Smooth muscle cell (in vitro differentiated cells): ENCODE measurements around the gene PLA2G6. TPM values are rescaled to one million over a fixed set of nuclear protein-coding genes. Genes with fewer than 3 reads are reported as not detected.

Source experiments
- DNase-seq: peaks from one replicate; lab custom pipeline; 2025; ENCODE audit not compliant: unreplicated experiment; lab: John Stamatoyannopoulos, UW
- H2AFZ ChIP-seq: fragments of 200-600 bp; sonication (generic); 2 replicates; pipeline ENCODE4 v1.6.0; 2016; ENCODE audit warnings: antibody characterized with exemption, low read depth, mild to moderate bottlenecking
- H3F3A ChIP-seq: fragments of 200-600 bp; sonication (generic); 2 replicates; pipeline ENCODE4 v1.6.0; 2017; ENCODE audit warnings: antibody characterized with exemption, low read depth
- H3K27ac ChIP-seq: fragments of 200-600 bp; sonication (generic); 2 replicates; pipeline ENCODE4 v1.5.1; 2016; ENCODE audit warnings: low read depth, mild to moderate bottlenecking
- H3K27me3 ChIP-seq: fragments of 200-600 bp; sonication (generic); 2 replicates; pipeline ENCODE4 v1.6.1; 2016; ENCODE audit warnings: low read depth, mild to moderate bottlenecking
- H3K36me3 ChIP-seq: fragments of 200-600 bp; sonication (generic); 2 replicates; pipeline ENCODE4 v1.5.1; 2016; ENCODE audit warnings: low read depth
- H3K4me1 ChIP-seq: fragments of 200-600 bp; sonication (generic); 2 replicates; pipeline ENCODE4 v1.5.1; 2016; ENCODE audit warnings: low read depth
- H3K4me2 ChIP-seq: fragments of 200-600 bp; sonication (generic); 2 replicates; pipeline ENCODE4 v1.6.0; 2016; ENCODE audit warnings: mild to moderate bottlenecking
- H3K4me3 ChIP-seq: fragments of 200-600 bp; sonication (generic); 2 replicates; pipeline ENCODE4 v1.5.1; 2016; ENCODE audit warnings: mild to moderate bottlenecking
- H3K79me2 ChIP-seq: fragments of 200-600 bp; sonication (generic); 2 replicates; pipeline ENCODE4 v1.6.0; 2016; ENCODE audit warnings: low read depth, mild to moderate bottlenecking
- H3K9ac ChIP-seq: fragments of 200-600 bp; sonication (generic); 2 replicates; pipeline ENCODE4 v1.6.0; 2016; ENCODE audit warnings: low read depth
- H3K9me3 ChIP-seq: fragments of 200-600 bp; sonication (generic); replicated peaks from 2 replicates; pipeline ENCODE4 v1.5.1; 2016; ENCODE audit warnings: low read depth
- H4K20me1 ChIP-seq: fragments of 200-600 bp; sonication (generic); 2 replicates; pipeline ENCODE4 v1.6.0; 2016; ENCODE audit warnings: low read depth
- WGBS: methylation state at CpG from one replicate; pipeline ENCODE4 v1.1.7; 2016; ENCODE audit warnings: low lambda C conversion rate; 5-methylcytosine and 5-hydroxymethylcytosine counted together
- polyA plus RNA-seq: library from polyadenylated mRNA; unstranded; fragments of >200 nt; fragmentation: Nextera tagmentation; extraction: Ambion mirVana; gene quantifications from 2 replicates; pipeline ENCODE4 v1.2.1, GENCODE V29; 2016
- total RNA-seq: library from RNA; depleted of rRNA; stranded (reverse); fragments of >200 nt; gene quantifications from 2 replicates; pipeline ENCODE4 v1.2.3, GENCODE V29; 2014
- TF ChIP-seq, protein P1 (sequence below): fragments of 200-600 bp; sonication (generic); IDR thresholded peaks from 2 replicates; pipeline ENCODE4 v1.5.1; 2017; ENCODE audit warnings: borderline replicate concordance, mild to moderate bottlenecking, antibody characterized with exemption; ENCODE audit not compliant: insufficient read depth, poor library complexity, severe bottlenecking

PLA2G6 gene
- total and polyA plus RNA-seq, 2 experiments from 2014 or later, result 6.1 to 8.9 TPM

DNA sequence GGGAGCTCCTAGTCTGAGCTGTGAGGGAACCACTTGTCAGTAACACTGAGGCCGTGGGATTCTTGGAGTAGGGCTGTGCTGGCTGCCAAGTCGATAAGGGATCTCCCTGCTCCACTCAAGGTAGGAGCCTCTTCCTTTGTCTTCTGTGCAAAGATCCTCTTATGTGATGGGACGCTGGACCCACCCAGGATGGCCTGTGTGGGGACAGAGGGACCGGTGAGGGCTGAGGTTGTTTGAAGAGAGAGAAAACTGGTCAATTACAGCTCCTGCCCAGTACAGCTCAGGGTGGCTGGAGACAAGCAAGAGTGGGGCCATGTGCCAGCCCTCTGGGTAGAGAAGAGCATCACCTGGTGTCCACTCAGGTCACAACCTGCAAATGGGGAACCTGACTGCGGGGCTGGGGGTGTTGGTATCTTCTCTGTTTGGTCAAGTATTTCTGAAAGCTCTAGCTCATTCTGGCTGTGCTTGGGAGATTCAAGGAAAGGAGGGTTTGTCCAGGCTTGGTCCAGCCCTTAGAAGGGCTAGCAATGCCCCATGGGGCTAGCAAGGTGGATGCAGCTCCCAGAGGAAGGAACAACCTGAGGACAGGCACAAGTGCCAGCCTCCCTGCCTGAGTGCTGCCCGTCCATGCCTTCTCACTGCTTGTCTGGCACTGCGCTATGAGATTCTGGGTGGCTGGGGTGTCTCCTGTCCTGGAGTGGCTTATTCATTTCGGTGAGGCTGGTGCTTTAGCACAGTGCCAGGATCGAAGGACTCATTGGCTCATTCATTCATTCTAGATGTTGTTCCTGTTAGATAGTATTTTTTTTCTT, 43.5 kb downstream of the PLA2G6 start:
- Histone ChIP-seq H3K36me3 (no peaks in the 10 kb centered on the region), H3K27me3 (no peaks in the 10 kb centered on the region), H3K9ac (no peak overlapping the region), H3K27ac (no peak overlapping the region), H3K4me2 (no peak overlapping the region), H3K4me3 (no peak overlapping the region), H3K4me1 (no peaks in the 10 kb centered on the region), H3K9me3 (no peaks in the 10 kb centered on the region), H4K20me1 (no peaks in the 10 kb centered on the region), H2AFZ (no peak overlapping the region), H3F3A (no peaks in the 10 kb centered on the region), H3K79me2 (no peaks in the 10 kb centered on the region)
- no peak for DNase-seq
- TF ChIP-seq, protein P1, sequence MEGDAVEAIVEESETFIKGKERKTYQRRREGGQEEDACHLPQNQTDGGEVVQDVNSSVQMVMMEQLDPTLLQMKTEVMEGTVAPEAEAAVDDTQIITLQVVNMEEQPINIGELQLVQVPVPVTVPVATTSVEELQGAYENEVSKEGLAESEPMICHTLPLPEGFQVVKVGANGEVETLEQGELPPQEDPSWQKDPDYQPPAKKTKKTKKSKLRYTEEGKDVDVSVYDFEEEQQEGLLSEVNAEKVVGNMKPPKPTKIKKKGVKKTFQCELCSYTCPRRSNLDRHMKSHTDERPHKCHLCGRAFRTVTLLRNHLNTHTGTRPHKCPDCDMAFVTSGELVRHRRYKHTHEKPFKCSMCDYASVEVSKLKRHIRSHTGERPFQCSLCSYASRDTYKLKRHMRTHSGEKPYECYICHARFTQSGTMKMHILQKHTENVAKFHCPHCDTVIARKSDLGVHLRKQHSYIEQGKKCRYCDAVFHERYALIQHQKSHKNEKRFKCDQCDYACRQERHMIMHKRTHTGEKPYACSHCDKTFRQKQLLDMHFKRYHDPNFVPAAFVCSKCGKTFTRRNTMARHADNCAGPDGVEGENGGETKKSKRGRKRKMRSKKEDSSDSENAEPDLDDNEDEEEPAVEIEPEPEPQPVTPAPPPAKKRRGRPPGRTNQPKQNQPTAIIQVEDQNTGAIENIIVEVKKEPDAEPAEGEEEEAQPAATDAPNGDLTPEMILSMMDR, result no peak
- WGBS, result 95% methylated on average over 9 of the region's 9 CpGs

- Histone ChIP-seq H3K27ac (no peak overlapping the region), H3K79me2 (no peaks in the 10 kb centered on the region), H4K20me1 (no peaks in the 10 kb centered on the region), H3K4me3 (no peak overlapping the region), H2AFZ (no peak overlapping the region), H3K9me3 (no peaks in the 10 kb centered on the region), H3K4me2 (no peak overlapping the region), H3K27me3 (no peaks in the 10 kb centered on the region), H3K4me1 (no peaks in the 10 kb centered on the region), H3K36me3 (no peaks in the 10 kb centered on the region), H3F3A (no peaks in the 10 kb centered on the region), H3K9ac (no peak overlapping the region)
- TF ChIP-seq, protein P1, result no peak
- DNase-seq, result no peak
- 93% methylated on average over 1 of the region's 1 CpG for WGBS
These were observed 45.0 kb downstream of the PLA2G6 start for GRCh38 chr22:38136607-38137006.

DNA sequence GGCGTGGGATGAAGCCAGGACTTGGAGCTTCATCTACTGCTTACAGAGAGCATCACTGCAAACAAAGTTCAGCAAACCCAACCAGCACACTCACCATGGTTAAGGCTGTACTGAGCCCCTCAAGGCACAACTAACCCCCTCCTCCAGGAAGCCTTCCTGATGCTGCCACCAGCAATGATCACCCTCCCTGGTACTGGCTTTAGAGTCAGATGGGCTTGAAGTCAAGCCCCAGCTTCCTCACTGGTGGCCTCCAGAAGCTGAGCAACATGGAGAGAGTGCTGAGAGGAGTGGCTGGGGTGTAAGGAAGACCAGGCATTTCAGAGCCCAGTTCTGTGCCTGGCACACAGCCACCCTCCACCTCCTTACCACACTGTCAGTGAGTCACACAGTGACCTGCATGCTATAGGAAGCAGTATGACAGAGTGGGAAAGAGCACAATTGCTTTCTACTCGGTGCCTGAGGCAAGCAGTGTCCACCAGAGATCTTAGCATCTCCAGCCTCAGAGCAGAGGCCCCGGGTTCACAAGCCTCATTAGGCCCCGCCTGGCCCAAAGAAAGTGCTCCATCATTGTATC, 46.4 kb downstream of the PLA2G6 start:
- H3K79me2 ChIP-seq, result no peaks in the 10 kb centered on the region
- no peak overlapping the region for H3K4me2 ChIP-seq
- H3K36me3 ChIP-seq, result no peaks in the 10 kb centered on the region
- TF ChIP-seq, protein P1, result no peak
- H3K9me3 ChIP-seq, result no peaks in the 10 kb centered on the region
- H3K9ac ChIP-seq, result no peak overlapping the region
- WGBS, result 78% methylated on average over 4 of the region's 4 CpGs
- H4K20me1 ChIP-seq, result no peaks in the 10 kb centered on the region
- no peaks in the 10 kb centered on the region for H3F3A ChIP-seq
- H2AFZ ChIP-seq, result no peak overlapping the region
- no peak for DNase-seq
- H3K27ac ChIP-seq, result no peak overlapping the region
- no peak overlapping the region for H3K4me3 ChIP-seq
- no peaks in the 10 kb centered on the region for H3K4me1 ChIP-seq
- H3K27me3 ChIP-seq, result no peaks in the 10 kb centered on the region
